GM15510 (cell line): ENCODE results near the gene RANBP1.

Source experiments
- POLR2A ChIP-seq: IDR thresholded peaks from 3 replicates; pipeline ENCODE4 v1.6.1; 2011; ENCODE audit warnings: borderline replicate concordance; ENCODE audit not compliant: insufficient read length; ENCODE audit errors: extremely low read depth

RANBP1 gene

DNA sequence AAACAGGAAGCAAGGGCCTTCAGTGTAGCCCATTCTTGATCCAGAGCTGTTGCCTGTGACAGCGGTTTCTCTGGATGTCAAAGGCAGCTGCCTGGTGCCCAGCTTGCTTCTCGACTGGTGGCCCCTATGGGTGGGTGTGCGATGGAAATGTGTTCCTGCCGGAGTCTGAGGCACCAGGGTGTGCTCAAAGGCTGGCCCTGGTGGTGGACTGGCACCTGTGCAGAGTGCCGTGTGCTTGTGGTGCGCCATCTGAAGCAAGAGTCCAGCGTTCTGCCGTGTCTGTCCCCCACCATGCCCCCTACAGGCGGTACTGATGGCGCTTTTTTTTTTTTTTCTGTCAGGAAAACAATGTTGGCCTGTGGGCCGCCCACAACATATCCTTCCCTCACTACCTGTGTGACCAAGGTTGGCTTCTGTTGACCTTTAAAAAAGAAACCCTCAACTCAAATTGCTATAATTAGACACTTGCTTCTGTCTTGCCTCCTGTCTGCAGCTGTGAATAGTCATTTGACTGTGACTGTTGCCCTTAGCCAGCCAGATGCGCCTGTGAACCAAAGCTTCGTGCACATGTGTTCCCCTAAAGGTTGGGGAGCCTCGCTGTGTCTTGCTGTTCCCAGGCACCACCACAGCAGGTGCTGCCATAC lies 4.7 kb upstream of the RANBP1 start:
- peak; percentile 31 for TF ChIP-seq POLR2A

DNA sequence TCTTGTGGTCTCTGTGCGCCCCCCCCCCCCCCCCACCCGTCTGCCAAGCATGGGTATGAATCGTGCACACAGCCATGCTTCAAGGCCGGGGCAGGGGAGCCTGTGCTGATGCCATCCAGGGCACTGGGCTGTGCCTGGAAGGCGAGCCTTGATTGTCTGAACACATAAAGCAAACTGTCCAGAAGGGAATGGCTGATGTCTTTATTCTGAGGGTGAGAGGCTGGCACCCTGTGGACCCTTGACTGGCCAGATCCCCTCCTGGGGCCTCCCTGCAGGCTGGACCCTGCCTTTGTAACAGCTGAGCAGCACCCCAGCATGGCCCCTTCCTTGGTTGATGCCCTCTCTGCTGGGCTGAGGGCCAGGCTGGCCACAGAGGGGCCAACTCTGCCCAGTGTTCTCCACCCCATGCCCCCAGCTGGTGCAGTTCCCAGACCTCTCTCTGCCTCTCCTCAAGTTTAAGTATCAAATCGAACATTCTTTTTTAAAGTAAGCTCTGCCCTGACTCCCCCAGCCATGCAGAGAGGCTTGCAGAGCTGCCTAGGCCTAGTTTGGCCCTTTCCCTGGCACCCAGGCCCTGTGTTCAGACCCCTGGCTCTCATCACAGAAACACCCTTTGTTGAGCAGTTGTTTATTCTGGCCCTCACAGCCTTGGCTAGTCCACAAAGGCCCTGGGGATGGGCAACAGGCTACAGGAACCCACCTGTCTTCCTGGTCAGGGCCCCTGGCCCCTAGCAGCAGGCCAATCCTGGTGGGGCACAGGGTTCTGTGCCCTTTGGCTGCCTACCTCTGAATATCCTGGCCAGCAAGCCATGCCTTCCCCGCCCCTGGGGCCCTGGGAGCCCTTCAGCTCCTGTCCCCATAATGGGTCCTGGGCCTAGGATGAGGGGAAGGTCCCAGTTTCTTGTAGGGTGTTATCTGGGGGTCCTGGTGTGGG lies 3.9 kb upstream of the RANBP1 start:
- peak; percentile 22 for TF ChIP-seq POLR2A

DNA sequence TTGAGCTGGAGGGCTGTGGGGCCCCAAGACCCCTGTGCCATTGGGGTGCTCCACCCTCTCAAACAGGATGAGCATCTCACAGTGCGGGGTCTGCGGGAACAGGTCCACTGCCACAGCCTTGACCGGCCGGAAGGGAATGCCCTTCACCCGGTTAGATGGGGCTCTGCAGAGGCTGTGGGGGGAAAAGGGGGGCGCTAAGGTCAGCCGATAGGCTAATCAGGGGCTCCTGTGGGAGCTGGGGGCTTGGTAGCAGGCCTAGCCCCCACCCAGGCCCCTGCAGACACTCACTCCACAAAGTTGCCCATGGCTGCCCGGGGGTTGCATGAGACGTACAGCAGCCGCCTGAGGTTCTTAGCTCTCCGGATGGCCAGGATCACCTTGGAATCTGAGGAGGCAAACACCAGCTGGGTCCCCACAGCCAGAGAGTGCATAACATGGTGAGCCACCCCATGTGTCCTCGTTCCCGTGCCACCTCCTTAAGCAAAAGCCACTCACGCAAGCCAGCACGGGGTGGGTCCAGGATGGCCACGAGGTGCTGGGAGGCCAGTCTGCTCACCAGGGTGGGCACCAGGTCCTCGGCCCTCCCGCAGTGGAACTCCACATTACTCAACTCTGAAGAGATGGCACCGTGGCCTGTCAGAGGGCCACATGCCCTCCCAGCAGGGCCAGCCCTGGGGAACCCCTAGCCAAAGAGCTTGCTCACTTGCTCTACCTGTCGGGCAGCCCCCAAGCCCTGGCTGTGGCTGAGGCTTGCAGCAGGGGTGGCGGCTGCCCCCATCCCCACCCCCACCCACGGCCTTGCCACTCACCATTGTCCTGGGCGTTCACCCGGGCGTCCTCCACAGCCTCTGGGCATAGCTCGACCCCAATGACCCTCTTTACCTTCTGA lies 3.0 kb upstream of the RANBP1 start:
- TF ChIP-seq POLR2A, result no peak

DNA sequence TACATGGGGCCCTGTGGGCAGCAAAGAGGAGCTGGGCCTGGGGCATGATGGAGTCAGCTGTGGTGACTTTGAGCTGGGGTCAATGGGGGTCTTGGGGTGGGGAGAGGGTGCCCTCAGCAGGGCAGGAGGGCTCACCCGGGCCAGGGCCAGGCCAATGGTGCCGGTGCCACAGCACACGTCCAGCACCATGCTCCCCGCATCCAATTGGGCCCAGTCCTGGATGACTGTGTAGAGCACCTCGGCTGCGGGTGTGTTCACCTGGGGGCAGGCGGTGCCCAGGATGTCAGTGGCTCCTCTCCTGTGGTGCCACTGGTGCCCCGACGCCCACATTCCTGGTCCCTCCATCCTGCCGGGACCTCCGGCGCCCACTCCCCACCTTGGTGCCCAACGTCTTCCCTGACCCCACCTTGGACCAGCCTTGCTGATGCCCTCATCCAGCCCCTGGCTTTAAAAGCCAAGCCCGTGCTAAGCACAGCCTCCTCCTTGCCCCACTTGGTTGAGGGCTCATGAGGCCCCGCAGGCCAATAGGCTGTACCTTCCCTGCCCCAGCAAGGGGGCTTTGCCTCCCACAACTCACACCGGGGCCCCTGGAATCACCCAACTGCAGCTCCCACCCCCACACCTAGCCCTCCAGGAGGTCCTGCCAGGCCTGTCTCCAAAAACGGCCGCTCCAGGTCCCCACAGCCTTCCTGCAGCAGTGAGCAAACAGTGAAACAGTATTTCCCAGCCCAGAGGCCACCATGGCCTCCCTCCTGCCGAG lies 2.2 kb upstream of the RANBP1 start:
- TF ChIP-seq POLR2A, result no peak

DNA sequence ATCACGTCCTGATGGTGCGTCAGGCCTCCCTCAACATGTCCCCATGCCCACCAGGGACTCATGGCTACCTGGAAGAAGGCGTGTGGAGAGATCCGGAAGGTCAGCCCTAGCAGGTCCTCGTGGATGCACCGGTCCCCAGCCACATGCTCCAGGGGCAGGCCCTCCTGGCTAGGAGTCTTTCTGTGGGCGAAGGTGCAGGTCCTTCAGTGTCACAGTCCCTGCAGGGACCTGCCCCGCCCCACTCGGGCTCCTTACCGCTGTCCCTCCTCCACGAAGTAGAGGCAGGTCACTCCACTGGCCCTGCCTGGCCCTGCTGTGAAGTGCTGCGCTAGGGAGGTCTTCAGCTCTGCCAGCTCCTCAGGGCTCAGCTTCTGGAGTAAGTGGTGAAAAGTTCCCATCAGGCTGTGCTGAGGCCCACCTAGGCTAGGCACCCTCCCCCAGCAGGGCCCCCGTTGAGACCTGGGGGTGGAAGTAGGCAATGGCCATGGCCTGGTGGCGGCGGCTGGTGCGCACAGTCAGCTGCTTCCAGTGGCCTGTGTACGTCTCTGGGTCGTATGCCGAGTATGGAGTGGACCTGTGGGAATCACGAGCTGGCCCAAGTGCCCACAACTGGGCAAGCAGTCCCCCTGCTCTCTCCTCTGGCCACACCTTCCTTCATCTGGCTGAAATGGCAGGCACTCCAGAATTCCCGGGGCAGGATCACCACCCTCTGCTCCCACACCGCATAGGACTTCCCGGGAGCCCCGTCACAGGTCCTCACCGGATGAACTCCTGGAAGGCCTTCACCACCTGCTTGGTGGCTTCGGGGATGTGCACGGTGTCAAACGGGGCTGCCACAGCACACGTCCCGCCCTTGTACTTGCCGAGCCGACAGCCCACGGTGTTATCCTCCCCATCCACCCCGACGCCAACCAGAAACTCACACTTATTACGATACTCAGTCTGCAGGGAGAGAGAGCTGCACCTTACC lies 1.1 kb upstream of the RANBP1 start:
- no peak for TF ChIP-seq POLR2A

DNA sequence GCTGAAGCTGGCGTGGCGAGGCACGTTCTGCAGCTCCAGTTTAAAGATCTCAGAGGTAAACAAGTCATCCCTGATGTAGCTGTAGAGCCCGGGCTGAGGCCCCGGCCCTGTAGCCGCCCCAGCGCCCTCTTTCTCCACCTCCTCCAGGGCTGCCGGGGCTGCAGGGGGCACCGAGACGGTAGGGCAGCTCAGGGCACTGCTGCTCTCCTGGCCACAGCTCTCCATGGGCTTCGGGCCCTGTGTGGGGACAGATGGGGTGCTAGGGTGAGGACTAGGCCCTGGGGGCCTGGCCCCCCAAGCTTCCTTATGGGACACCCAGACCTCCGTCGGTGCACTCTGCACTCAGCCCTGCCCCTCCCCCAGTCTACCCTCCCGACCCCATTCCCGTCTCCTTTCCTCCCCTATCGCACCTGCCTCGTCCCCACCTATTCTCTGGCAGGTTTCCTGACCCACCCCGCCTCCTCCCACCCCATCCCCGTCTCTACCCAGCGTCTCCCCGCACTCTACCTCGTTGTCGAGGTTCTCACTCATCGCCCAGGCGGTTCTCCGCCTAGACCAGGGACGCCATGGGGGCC lies 559 bp downstream of the RANBP1 start:
- TF ChIP-seq POLR2A, result no peak

DNA sequence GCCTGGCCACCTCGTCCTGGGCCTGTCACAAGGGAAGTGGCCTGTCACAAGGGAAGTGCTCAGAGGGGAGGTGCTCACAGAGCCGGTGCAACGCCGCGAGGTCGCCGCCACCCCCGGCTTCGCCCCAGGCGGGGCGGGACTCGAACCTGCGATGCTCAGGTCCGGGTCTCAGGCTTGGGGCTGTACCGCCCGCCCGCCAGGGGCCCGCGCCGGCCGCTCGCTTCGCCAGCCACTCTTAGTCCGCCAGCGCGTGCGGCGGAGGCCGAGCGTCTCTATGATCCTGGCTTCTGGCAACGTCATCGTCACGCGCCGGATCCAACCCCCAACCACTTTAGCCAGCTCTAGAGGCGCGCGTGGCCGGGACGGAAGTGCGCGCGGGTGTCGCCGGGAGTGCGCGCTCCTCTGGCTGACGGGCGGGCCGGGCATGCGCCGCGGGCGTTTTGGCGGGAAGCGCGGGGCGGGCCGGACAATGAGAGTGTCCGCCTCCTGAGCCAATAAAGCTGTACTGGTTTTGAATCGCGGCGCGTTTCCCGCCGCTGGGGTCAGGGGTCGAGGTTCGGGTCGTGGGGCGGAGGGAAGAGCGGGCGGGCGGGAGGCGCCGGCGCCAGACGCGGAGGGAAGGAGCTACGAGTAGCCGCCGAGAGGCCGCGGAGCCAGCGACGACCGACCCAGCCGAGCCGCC lies 1.2 kb downstream of the RANBP1 start, which contains the start of gene TRMT2A:
TRMT2A (minus strand) TSS at position 276 of the 682 bp plus-strand sequence. CDS start 320 bp downstream, outside the sequence.
- TF ChIP-seq POLR2A, result peak; percentile 61

DNA sequence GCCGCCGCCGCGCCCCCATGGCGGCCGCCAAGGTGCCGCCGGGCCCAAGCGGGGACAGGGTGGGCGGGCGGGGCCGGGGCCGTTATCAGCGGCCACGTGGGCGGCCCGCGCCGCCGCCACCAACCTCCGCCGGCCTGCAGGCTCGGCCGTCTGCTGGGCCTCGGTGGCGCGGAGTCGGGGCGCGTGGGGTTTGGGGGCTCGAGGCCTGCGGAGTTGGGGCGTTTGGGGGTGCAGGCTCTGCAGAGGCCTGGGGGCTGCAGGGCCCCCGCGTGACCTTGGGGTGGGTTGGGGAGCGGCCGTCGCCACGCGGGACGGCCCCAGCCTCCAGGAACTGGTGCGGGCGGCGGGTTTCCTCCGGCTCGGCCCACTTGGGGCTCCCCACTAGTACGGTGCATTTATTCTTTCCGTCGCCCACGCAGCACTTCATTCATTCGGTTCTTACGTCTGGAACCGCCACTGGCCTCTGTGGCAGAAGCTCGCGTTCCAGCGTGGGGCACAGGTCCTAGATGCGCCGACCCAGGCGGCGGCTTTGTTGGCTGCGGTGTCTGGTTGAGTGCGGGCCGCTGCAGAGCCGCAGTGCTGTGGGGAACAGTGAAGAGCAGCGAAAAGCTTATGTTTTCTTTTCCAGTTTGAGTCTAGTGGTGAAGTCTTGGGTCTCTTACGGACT lies 1.9 kb downstream of the RANBP1 start:
- TF ChIP-seq POLR2A, result no peak

DNA sequence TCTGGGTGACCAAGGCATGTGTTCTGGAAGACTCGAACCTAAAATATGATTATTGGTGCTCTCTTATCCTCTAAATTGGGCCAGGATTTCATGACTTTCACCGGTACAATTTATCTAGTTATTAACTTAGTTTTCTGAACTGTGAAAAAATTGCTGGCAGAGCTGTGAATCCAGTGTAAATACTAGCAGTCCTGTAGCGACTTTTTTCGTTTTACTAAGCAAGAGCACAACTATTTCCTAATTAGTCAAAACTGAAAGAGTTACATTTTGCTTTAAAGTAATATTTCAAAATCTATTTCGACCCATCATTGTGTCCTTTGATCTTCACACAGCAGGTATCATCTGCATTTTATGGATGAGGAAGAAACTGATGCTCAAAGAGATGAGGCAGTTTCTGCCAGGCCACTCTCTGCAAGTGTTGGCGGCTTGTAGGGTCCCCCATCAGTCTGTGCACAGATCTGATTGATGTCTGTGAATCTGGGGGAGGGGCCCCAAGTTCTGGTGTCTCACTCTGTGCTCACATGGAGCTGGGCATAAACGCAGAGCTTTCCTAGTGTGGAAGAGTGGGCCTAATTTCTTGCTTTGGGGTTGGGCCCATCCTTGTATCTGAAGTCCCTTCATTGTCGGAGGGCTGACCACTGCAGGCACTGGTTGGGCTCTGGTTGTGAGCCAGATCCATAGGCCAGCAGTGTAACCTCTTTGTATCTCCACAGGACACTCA lies 2.6 kb downstream of the RANBP1 start:
- no peak for TF ChIP-seq POLR2A

DNA sequence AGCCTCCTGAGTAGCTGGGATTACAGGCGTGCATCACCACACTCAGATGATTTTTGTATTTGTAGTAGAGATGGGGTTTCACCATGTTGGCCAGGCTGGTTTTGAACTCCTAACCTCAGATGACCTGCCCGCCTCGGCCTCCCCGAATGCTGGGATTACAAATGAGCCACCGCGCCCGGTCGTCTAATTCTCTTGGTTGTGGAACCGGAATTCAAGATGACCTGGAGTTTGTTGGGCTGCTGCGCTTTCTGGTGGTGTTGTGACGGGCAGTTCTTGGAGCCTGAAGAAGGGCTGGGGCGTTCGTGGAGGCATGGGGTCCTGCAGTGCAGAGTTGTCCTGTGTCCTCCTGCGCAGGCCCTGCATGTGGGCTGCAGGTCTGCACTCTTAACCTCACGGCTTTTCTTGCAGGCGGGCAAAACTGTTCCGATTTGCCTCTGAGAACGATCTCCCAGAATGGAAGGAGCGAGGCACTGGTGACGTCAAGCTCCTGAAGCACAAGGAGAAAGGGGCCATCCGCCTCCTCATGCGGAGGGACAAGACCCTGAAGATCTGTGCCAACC lies 6.0 kb downstream of the RANBP1 start:
- TF ChIP-seq POLR2A, result no peak
